SK-N-MC (cell line): ENCODE results near the gene DOK5.
"Not testable (repeated sequence)": the region's sequence is repeated elsewhere in the genome, so short reads cannot be mapped to it uniquely, and the experiment has no call there.

Source experiments
- DNase-seq: peaks from one replicate; pipeline ENCODE4 v3.0.0-alpha.2; 2011; ENCODE audit warnings: low read depth, low spot score
- H3K27ac ChIP-seq: fragments of 200-600 bp; sonication (generic); 2 replicates; pipeline ENCODE4 v1.5.1; 2016; ENCODE audit warnings: mixed run types
- H3K36me3 ChIP-seq: fragments of 200-600 bp; sonication (generic); 2 replicates; pipeline ENCODE4 v1.6.1; 2017; ENCODE audit warnings: antibody characterized with exemption, low read length, mixed read lengths; ENCODE audit not compliant: insufficient read depth
- H3K4me3 ChIP-seq: fragments of 200-600 bp; sonication (generic); 2 replicates; pipeline ENCODE4 v1.5.1; 2016
- H3K9ac ChIP-seq: fragments of 200-600 bp; sonication (generic); 2 replicates; pipeline ENCODE4 v1.8.0; 2017; ENCODE audit warnings: mixed run types, mixed read lengths; ENCODE audit not compliant: insufficient read length
- H3K9me3 ChIP-seq: fragments of 200-600 bp; sonication (generic); 2 replicates; pipeline ENCODE4 v1.6.1; 2017; ENCODE audit warnings: low read depth, mild to moderate bottlenecking, antibody characterized with exemption, low read length, moderate library complexity, mixed read lengths
- EZH2 ChIP-seq: fragments of 200-600 bp; sonication (generic); IDR thresholded peaks from one replicate; pipeline ENCODE4 v1.6.1; 2017; ENCODE audit warnings: antibody characterized with exemption
- FOXP2 ChIP-seq: optimal IDR thresholded peaks from 2 replicates; pipeline ENCODE3; 2011; ENCODE audit warnings: mild to moderate bottlenecking, moderate library complexity; ENCODE audit not compliant: insufficient read depth; ENCODE audit errors: extremely low read length, control extremely low read depth
- POLR2AphosphoS5 ChIP-seq: IDR thresholded peaks from 2 replicates; pipeline ENCODE4 v1.6.1; 2012; ENCODE audit warnings: mild to moderate bottlenecking, low read depth, low read length, borderline replicate concordance

Gene DOK5

DNA sequence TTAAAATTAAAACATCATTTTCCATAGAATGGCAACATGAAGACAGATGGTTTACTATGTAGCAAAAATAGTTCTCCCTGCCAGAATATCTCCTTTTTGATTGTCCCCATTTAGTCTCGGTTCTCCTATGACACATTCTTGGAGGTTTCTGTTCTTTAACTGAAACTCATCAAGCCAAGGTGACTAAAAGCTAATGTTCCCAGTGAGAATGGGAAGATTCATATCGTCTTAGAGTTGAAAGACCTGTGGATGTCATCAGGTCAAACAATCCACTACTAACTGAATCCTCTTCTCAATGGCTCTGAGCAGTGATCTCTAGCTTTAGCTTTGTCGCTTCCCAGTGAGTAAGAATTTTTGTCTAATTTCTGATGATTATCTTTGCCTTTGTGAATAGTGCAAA, 1.3 kb upstream of the DOK5 start:
- Histone ChIP-seq H3K27ac (no peak overlapping the region), H3K36me3 (no peaks in the 10 kb centered on the region), H3K4me3 (no peak overlapping the region), H3K9ac (no peak overlapping the region), H3K9me3 (no peaks in the 10 kb centered on the region)
- no peak for DNase-seq
- no peak for TF ChIP-seq POLR2AphosphoS5
- TF ChIP-seq FOXP2: no peak

DNA sequence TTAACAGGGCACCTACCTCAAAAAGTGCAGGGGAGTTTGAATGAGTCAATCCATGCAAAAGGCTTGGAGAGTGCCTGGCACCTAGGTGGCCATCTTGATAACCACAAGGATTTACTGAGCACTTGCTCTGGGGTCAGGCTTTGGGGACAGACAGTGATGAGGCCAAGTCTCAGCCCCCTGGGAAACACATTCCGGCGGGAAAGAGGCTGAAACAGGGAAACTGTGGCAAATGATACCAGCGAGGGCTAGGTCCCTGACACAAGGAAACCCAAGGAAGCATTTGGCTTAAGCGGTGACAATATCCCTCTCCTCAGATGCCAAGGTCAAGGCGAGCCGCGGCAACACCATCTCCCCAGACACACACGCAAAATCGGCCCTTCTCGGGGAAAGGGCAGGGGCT, 527 bp upstream of the DOK5 start:
- no peak overlapping the region for H3K4me3 ChIP-seq
- H3K9me3 ChIP-seq: no peaks in the 10 kb centered on the region
- no peaks in the 10 kb centered on the region for H3K36me3 ChIP-seq
- no peak for DNase-seq
- TF ChIP-seq EZH2 (no peak), POLR2AphosphoS5 (no peak), FOXP2 (no peak)
- H3K9ac ChIP-seq: no peak overlapping the region
- no peak overlapping the region for H3K27ac ChIP-seq

DNA sequence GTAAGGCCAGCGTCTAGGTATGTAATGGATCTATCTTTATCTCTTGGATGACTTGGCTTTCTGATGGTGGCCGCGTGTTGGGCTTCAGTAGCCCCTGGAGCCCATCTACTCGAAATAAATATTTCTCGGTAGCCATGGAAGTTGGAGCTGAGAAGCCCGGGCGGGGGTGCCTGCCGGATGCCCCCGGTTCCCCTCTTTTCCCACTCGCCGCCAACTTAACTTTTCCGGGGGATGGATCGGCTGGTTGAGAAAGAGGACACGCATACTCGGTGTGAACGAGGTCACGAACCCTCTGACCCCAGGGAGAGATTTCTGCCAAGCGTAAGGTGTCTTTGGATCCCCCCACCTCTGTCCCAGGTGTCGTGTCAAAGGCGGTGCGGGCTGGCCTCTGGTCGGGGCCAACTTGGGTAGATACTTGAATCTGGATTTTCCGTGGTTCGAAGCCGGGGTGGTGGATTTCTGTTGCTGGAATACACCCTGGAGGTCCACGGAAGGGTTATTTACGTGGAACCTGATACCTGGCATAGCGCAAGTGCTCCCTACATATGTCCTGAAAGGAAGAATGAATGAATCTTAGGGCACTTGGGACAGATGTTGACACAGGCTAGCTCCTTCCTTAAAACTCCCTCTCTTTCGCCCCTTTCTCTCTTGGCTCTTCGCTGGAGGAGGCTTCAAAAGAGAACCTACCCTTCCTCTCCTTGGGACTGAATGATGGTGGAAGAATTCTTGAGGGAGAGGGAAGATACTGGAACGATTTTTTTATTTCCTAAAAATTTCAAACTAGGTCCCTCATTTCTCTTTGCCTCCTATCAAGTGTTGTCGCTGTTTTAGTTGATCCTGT, 996 bp downstream of the DOK5 start:
- TF ChIP-seq FOXP2 (no peak), POLR2AphosphoS5 (no peak), EZH2 (no peak)
- Histone ChIP-seq H3K9me3 (no peaks in the 10 kb centered on the region), H3K4me3 (peak overlapping the region; percentile 73), H3K27ac (peak overlapping the region; percentile 97), H3K9ac (peak overlapping the region; percentile 28), H3K36me3 (no peaks in the 10 kb centered on the region)
- no peak for DNase-seq

DNA sequence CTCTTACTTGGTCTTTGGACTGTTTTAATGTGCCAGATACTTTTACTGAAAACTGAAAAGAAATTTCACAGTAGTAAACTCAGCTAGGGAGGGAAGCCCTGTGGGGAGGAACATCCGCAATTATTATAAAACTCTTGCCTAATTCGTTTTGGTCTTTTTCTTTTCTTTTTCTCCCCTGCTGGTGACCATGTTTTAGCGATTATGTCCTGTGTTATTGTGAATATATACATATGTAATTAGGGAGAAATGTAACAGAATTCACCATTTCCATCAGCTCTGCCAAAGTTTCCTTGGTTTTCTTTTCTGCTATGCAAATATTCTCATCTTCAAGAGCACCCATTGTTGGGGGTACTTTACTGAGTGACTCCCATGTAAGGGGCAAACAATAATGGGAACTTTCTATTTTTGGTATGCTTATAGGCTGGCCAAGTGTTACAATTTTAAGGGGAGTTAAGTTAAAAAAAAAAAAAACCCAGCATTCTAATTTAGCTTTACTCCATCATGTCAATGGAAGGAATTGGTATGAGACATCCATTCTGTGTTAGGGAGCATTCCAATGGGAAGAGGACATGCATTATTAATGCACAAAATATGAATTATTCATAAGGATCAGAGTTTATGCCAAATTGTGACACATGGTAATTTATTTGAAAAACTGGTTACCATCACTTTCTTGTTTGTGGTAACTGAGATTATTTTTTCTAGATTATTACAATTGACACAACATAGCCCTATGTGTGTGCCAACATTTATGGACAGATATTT, 2.0 kb downstream of the DOK5 start:
- H3K36me3 ChIP-seq: no peaks in the 10 kb centered on the region
- peak overlapping the region; percentile 73 for H3K4me3 ChIP-seq
- H3K9ac ChIP-seq: no peak overlapping the region
- peak; percentile 92 for DNase-seq
- H3K9me3 ChIP-seq: no peaks in the 10 kb centered on the region
- TF ChIP-seq POLR2AphosphoS5: no peak; the same call in 1 of the 2 replicates
- peak; percentile 15 for TF ChIP-seq FOXP2
- peak overlapping the region; percentile 97 for H3K27ac ChIP-seq

DNA sequence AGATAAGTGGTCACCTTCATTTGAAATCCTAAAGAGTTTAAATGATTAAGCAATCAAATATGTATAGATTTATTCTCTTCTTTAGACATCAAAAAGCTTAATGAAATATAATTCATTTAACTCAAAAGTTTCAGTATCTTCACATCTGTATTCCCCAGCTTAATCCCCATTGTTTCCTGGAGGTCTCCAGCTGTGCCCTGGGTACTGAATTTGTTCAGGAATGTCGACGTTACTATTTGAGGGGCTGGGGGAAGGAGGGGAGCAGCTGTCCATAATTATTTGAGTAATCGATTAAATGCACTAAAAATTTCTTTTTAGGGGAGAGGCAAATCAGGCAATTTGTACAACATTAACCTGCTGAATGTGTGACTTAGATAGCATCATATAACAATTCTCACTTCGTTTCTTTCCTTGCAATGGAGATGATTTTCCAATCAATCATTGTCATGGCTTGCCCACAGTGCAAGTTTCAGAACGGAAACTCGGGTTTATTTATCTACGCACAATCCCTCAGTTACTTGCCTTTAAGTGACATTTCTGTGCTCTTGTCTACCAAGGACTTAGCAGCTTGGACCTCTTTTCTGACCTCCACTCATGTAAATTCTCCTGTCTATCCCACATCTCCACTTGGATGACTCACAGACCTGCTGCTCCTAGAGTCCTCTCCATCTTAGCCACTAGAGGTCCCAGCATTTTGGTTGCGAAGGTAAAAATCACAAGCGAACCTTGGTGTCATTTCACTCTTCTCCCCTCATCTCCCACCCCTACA, 3.9 kb downstream of the DOK5 start:
- H3K4me3 ChIP-seq: no peak overlapping the region
- no peak for DNase-seq
- TF ChIP-seq POLR2AphosphoS5 (no peak), EZH2 (no peak), FOXP2 (no peak)
- no peaks in the 10 kb centered on the region for H3K9me3 ChIP-seq
- H3K36me3 ChIP-seq: no peaks in the 10 kb centered on the region
- H3K9ac ChIP-seq: no peak overlapping the region
- H3K27ac ChIP-seq: no peak overlapping the region

DNA sequence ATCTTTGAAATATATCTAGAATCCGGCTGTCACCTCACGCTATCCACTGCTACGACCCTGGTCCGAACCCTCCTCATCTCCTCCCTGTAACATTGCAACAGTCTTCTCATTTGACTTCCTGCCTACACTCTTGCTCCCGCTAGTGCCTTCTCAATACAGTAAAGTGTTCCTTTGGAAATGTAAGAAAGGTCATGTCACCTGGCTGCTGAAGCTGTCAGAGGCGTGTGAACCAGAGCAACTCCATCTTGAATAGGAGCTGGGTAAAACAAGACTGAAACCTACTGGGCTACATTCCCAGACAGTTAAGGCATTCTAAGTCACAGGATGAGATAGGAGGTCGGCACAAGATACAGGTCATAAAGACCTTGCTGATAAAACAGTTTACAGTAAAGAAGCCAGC, 4.5 kb downstream of the DOK5 start:
- not testable (repeated sequence) for DNase-seq, H3K4me3 ChIP-seq, H3K9me3 ChIP-seq, H3K27ac ChIP-seq, H3K36me3 ChIP-seq, H3K9ac ChIP-seq

DNA sequence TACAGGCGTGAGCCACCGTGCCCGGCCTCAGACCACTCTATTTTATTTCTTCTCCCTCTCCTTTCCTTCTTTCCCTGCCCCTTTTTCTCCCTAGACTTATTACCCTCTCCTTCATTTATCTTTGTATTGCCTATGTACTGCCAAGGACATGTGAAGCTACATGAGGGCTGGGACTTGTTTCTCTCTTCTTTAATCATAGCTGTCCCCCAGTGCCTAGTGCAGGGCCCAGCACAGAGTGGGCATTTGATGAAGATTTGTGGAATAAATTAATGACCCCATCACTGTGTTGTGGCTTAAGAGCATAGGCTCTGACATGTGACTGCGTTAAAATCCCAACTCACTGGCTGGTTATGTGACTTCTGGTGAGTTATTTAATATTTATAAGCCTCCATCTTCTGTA, 6.0 kb downstream of the DOK5 start:
- no peaks in the 10 kb centered on the region for H3K9me3 ChIP-seq
- no peak overlapping the region for H3K4me3 ChIP-seq
- H3K27ac ChIP-seq: no peak overlapping the region
- no peak for DNase-seq
- TF ChIP-seq POLR2AphosphoS5 (no peak), EZH2 (no peak), FOXP2 (no peak)
- no peaks in the 10 kb centered on the region for H3K36me3 ChIP-seq
- no peak overlapping the region for H3K9ac ChIP-seq

DNA sequence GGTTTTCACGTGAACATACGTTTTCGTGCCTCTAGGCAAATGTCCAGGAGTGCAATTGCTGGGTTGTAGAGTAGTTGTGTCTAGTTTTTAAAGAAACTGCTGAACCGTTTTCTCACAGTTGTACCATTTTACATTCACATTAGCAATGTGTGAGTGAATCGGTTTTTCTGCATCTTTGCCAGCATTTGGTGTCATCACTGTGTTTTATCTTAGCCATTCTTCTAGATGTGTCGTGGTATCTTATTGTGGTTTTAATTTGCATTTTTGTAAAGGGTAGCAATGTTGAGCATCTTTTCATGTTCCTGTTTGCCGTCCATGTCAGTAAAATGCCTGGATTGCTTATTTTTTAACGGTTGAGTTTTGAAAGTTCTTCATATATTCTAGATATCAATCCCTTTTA, 10.2 kb downstream of the DOK5 start:
- TF ChIP-seq EZH2: no peak
- no peak for TF ChIP-seq POLR2AphosphoS5
- no peak for TF ChIP-seq FOXP2
- H3K27ac ChIP-seq: no peak overlapping the region
- H3K36me3 ChIP-seq: no peaks in the 10 kb centered on the region
- no peak overlapping the region for H3K9ac ChIP-seq
- DNase-seq: no peak
- H3K9me3 ChIP-seq: no peaks in the 10 kb centered on the region
- H3K4me3 ChIP-seq: no peak overlapping the region
